IgD-negative memory B cell (primary cell): ENCODE measurements around the gene BMP6. TPM values are rescaled to one million over a fixed set of nuclear protein-coding genes. Genes with fewer than 3 reads are reported as not detected.
A peak's percentile ranks its signal among the peaks of the same experiment; 100 is the strongest.

Experiments
- H3K27ac Mint-ChIP-seq, 3 donors: one replicate each; pipeline ENCODE4 v1.8.0; 2020 to 2022; ENCODE audit warnings: mild to moderate bottlenecking in 3 of 3, mixed read lengths in 3 of 3, moderate library complexity in 1 of 3
- H3K27me3 Mint-ChIP-seq: one replicate; pipeline ENCODE4 v1.8.0; 2021; ENCODE audit warnings: mixed read lengths
- H3K36me3 Mint-ChIP-seq: one replicate; pipeline ENCODE4 v1.8.0; 2020; ENCODE audit warnings: mild to moderate bottlenecking, mixed read lengths
- H3K4me1 Mint-ChIP-seq, 3 donors: one replicate each; pipeline ENCODE4 v1.8.0; 2020 to 2022; ENCODE audit warnings: mixed read lengths in 3 of 3, mild to moderate bottlenecking in 1 of 3
- H3K4me3 Mint-ChIP-seq, 4 donors: one replicate each; pipeline ENCODE4 v1.8.0; 2020 to 2022; ENCODE audit warnings: mild to moderate bottlenecking in 4 of 4, mixed read lengths in 4 of 4, moderate library complexity in 3 of 4
- H3K9me3 Mint-ChIP-seq, 3 donors: one replicate each; pipeline ENCODE4 v1.8.0; 2020 to 2021; ENCODE audit warnings: mixed read lengths in 3 of 3, mild to moderate bottlenecking in 1 of 3
- polyA plus RNA-seq: library from polyadenylated mRNA; unstranded; fragments of 300-500 nt; fragmentation: Illumina TruSeq; gene quantifications from one replicate; pipeline ENCODE4 v1.2.3, GENCODE V29; 2021

Gene BMP6
- polyA plus RNA-seq, 1 donor from 2014 or later, result 0.89 TPM

DNA sequence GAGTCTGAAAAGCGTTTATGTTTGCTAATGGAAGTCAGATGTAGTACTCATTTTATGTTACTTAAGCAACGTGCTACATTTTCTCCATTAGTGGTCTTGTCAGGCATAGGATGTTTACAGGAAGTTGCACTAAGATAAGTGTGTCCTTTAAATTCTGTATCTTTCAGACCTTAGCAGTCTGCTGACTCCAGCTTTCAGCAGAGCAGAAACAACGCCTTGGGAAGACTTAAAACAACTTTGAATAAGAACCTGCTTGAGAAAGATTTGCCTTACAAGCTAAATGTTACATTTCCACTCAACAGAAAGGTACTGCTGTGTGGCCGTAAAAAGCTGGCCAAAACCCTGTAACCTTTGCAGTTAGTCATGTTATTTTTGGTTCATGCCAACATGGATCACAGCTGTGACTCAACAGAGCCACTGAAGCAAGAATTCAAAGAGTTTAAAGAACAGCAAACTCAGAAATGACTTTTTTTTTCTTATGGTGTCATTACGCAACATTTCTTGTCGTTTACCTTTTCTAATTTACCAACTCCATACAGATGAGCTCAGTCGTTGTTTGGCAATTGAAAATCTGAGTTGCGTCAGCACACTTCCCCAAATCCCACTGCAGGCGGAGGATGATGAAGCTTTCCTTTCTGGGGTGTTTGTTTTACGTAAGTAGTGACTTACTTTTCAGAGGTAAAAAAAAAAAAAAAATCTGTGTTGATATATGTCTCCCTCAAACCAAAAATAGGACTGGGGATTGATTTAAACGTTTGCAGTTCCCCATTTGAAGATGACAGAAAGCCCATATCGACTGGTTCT is 27.9 kb upstream of the BMP6 start:
- peaks cover 2% of the 10 kb centered on the region for H3K36me3 Mint-ChIP-seq

DNA sequence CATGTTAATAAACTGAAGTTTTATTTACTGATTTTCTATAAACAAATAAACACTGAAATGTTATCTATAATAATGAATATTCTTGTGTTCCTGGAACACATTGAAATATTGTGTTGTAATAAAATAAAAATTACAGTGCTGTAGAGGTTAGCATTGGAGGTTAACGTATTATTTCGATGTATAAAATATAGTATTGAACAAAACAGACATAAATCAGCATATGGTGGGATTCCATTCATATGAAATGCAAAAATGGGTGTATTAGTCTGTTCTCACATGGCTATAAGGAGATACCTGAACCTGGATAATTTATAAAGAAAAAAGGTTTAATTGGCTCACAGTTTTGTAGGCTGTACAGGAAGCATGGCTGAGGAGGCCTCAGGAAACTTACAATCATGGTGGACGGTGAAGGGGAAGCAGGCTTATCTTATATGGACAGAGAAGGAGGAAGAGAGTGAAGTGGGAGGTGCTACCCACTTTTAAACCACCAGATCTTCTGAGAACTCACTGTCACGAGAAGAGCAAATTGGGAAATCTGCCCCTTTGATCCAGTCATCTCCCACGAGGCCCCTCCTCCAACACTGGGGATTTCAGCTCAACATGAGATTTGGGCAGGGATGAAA is 24.6 kb upstream of the BMP6 start:
- H3K4me3 Mint-ChIP-seq, result no peak overlapping the region
- no peaks in the 10 kb centered on the region for H3K9me3 Mint-ChIP-seq
- H3K4me1 Mint-ChIP-seq, result peaks cover 0 to 9% (median 7%) of the 10 kb centered on the region in 3 donors
- H3K36me3 Mint-ChIP-seq, result peaks cover 4% of the 10 kb centered on the region
- no peak overlapping the region for H3K27ac Mint-ChIP-seq
- peaks cover 17% of the 10 kb centered on the region for H3K27me3 Mint-ChIP-seq

More for the DNA sequence above, 27.9 kb upstream of the BMP6 start:
- Mint-ChIP-seq H3K4me1 (peaks cover 0 to 9% (median 7%) of the 10 kb centered on the region in 3 donors), H3K27ac (peak overlapping the region in 1 of 3 donors; percentile 71), H3K4me3 (no peak overlapping the region), H3K27me3 (peaks cover 14% of the 10 kb centered on the region), H3K9me3 (no peaks in the 10 kb centered on the region)

GRCh38 chr6:7703148-7703680 is 22.7 kb upstream of the BMP6 start:
- Mint-ChIP-seq H3K27me3 (peaks cover 13% of the 10 kb centered on the region), H3K36me3 (peaks cover 2% of the 10 kb centered on the region), H3K4me1 (peaks cover 0 to 3% (median 3%) of the 10 kb centered on the region in 3 donors), H3K4me3 (no peak overlapping the region), H3K9me3 (no peaks in the 10 kb centered on the region), H3K27ac (no peak overlapping the region)

GRCh38 chr6:7705483-7705882 is 20.4 kb upstream of the BMP6 start:
- Mint-ChIP-seq H3K4me3 (no peak overlapping the region), H3K27ac (no peak overlapping the region), H3K27me3 (peaks cover 10% of the 10 kb centered on the region)

DNA sequence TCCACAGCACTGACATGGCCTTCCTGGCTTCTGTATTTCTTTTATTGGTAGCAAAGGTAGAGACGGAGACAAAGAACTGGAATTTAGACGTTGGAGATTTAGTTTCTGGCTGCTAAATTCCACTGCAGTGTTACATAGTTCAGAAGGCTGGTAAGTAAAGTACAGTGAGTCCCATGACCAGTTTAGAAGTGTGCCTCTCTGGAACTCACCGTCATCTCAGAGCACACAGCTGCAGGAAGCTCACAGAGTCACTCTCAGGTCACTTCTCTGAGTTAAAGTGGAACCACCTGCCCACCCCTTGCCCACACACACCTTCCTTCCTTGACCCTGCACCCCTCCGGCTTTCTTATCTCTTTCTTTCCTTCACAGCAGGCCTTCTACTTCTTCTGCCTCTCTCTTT is 19.6 kb upstream of the BMP6 start:
- H3K4me3 Mint-ChIP-seq, result no peak overlapping the region

More at GRCh38 chr6:7705483-7705882, 20.4 kb upstream of the BMP6 start:
- Mint-ChIP-seq H3K9me3 (peaks cover 0 to 3% (median 0%) of the 10 kb centered on the region in 3 donors), H3K4me1 (no peaks in the 10 kb centered on the region), H3K36me3 (peaks cover 2% of the 10 kb centered on the region)

GRCh38 chr6:7707787-7708186 is 18.1 kb upstream of the BMP6 start:
- Mint-ChIP-seq H3K4me1 (no peaks in the 10 kb centered on the region), H3K4me3 (no peak overlapping the region), H3K9me3 (peaks cover 2 to 13% (median 3%) of the 10 kb centered on the region in 3 donors), H3K36me3 (peaks cover 6% of the 10 kb centered on the region), H3K27me3 (peaks cover 11% of the 10 kb centered on the region), H3K27ac (no peak overlapping the region)

More for the DNA sequence above, 19.6 kb upstream of the BMP6 start:
- H3K36me3 Mint-ChIP-seq, result peaks cover 3% of the 10 kb centered on the region
- H3K4me1 Mint-ChIP-seq, result no peaks in the 10 kb centered on the region
- H3K27ac Mint-ChIP-seq, result no peak overlapping the region
- H3K27me3 Mint-ChIP-seq, result peaks cover 10% of the 10 kb centered on the region
- peaks cover 0 to 7% (median 0%) of the 10 kb centered on the region in 3 donors for H3K9me3 Mint-ChIP-seq

- Mint-ChIP-seq H3K27me3 (peaks cover 18% of the 10 kb centered on the region), H3K9me3 (peaks cover 4 to 20% (median 13%) of the 10 kb centered on the region in 3 donors), H3K36me3 (no peaks in the 10 kb centered on the region), H3K27ac (no peak overlapping the region), H3K4me3 (no peak overlapping the region), H3K4me1 (peaks cover 0 to 4% (median 0%) of the 10 kb centered on the region in 3 donors)
Observed at GRCh38 chr6:7719364-7719850, 6.5 kb upstream of the BMP6 start.

- peaks cover 4 to 17% (median 9%) of the 10 kb centered on the region in 3 donors for H3K9me3 Mint-ChIP-seq
- H3K4me1 Mint-ChIP-seq, result peaks cover 0 to 4% (median under 1%) of the 10 kb centered on the region in 3 donors
- peak overlapping the region in 1 of 4 donors; percentile 25 for H3K4me3 Mint-ChIP-seq
- H3K27ac Mint-ChIP-seq, result no peak overlapping the region
- no peaks in the 10 kb centered on the region for H3K36me3 Mint-ChIP-seq
- H3K27me3 Mint-ChIP-seq, result peaks cover 15% of the 10 kb centered on the region
Observed at GRCh38 chr6:7720346-7720745, 5.6 kb upstream of the BMP6 start.

DNA sequence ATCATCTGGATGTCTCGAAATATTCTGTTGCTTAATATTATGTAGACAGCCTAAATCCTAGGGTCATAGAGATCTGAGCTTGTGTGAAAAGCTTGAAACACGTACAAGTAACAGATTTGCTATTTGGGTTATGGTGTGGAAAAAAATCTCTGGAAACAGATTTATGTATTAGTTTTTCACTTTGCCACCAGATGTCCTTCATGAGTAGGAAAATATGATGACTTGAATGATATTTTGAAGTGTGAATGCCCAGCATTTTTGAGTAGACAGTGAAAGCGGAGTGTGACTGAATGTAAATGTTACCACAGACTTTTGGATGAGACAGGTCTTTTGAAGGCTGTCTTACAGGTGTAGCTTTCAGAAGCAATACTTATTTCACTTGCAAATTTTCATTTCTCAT is 4.2 kb upstream of the BMP6 start:
- H3K27me3 Mint-ChIP-seq, result peaks cover 25% of the 10 kb centered on the region
- H3K36me3 Mint-ChIP-seq, result no peaks in the 10 kb centered on the region
- peaks cover 2 to 6% (median 6%) of the 10 kb centered on the region in 3 donors for H3K4me1 Mint-ChIP-seq
- no peak overlapping the region for H3K27ac Mint-ChIP-seq
- peaks cover under 1 to 6% (median 2%) of the 10 kb centered on the region in 3 donors for H3K9me3 Mint-ChIP-seq
- peak overlapping the region in 1 of 4 donors; percentile 1 for H3K4me3 Mint-ChIP-seq

DNA sequence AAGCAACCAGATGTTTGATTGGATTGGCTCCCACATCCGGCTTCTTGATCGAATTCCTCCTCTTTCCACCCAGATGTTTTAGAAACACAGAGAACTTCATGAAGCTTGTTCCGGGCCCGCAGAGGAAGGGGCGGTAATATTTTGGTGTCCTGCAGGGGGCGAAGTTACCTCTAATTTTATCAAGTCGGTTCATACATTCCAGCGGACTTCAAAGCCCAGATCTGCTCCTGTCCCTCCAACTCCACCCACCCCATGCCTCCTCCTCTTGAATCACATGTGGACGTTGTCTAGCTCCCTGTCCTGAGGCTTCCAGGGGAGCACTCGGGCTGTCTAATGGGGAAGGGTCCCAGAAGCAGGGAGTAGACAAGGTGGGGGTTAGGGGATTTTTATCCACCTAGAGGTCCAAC is 2.9 kb upstream of the BMP6 start:
- Mint-ChIP-seq H3K27ac (peak overlapping the region in 1 of 3 donors; percentile 40), H3K4me1 (peaks cover 4 to 8% (median 8%) of the 10 kb centered on the region in 3 donors), H3K9me3 (peaks cover 0 to 2% (median 1%) of the 10 kb centered on the region in 3 donors), H3K27me3 (peaks cover 30% of the 10 kb centered on the region), H3K4me3 (no peak overlapping the region), H3K36me3 (no peaks in the 10 kb centered on the region)

- Mint-ChIP-seq H3K9me3 (peaks cover 0 to 2% (median 0%) of the 10 kb centered on the region in 3 donors), H3K27me3 (peaks cover 35% of the 10 kb centered on the region), H3K27ac (no peak overlapping the region), H3K4me1 (peaks cover 6 to 12% (median 10%) of the 10 kb centered on the region in 3 donors), H3K4me3 (no peak overlapping the region), H3K36me3 (no peaks in the 10 kb centered on the region)
Observed at GRCh38 chr6:7723554-7723953, 2.3 kb upstream of the BMP6 start.

DNA sequence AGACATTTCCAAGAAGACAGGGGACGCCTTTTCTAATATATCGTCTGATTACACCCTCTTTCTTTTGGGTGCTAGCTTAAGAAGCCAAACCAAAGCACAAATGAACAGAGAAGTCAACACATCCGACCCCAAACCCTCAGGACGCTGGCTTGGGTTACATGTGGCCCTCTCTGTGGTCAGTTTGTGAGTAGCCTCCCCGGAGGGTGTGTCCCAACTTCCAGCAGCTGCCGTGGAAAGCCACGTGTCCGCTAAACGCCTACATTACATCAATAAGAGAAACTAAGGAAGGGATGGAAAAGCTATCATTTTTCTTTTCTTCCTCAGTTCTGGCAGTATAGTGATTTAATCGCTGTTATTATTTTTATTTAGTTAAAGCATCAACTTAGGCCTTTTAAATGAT is 487 bp upstream of the BMP6 start:
- Mint-ChIP-seq H3K36me3 (no peaks in the 10 kb centered on the region), H3K4me1 (peaks cover 9 to 14% (median 14%) of the 10 kb centered on the region in 3 donors), H3K27me3 (peaks cover 45% of the 10 kb centered on the region), H3K27ac (no peak overlapping the region), H3K9me3 (peaks cover 0 to 1% (median 0%) of the 10 kb centered on the region in 3 donors), H3K4me3 (peak overlapping the region; percentile 82 to 95 (median 89))

DNA sequence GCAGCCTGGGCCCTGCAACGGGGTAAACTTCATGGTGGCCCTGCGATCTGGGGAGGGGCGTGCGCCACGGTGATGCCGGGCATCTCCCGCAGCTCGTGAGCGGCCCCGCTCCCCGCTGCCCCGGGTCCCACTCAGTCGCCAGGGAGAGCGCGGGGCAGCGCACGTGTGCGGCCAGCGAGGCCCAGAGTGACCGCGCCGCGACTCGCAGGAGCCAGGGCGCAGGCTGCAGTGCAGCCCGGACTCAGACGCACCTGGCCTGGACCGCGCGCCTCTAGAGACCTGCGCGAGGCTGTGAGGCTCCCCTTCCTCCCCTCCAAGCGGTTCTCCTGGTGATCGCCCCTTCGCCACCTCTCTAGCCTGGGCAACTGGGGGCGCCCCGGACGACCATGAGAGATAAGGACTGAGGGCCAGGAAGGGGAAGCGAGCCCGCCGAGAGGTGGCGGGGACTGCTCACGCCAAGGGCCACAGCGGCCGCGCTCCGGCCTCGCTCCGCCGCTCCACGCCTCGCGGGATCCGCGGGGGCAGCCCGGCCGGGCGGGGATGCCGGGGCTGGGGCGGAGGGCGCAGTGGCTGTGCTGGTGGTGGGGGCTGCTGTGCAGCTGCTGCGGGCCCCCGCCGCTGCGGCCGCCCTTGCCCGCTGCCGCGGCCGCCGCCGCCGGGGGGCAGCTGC is 652 bp downstream of the BMP6 start:
- H3K36me3 Mint-ChIP-seq, result no peaks in the 10 kb centered on the region

GRCh38 chr6:7727086-7727945 is 1.4 kb downstream of the BMP6 start:
- H3K36me3 Mint-ChIP-seq, result no peaks in the 10 kb centered on the region
- peak overlapping the region; percentile 79 to 93 (median 84) for H3K4me3 Mint-ChIP-seq
- peaks cover 55% of the 10 kb centered on the region for H3K27me3 Mint-ChIP-seq
- no peaks in the 10 kb centered on the region for H3K9me3 Mint-ChIP-seq
- H3K27ac Mint-ChIP-seq, result no peak overlapping the region
- H3K4me1 Mint-ChIP-seq, result peaks cover 9 to 14% (median 12%) of the 10 kb centered on the region in 3 donors

More for the DNA sequence above, 652 bp downstream of the BMP6 start:
- peaks cover 9 to 14% (median 14%) of the 10 kb centered on the region in 3 donors for H3K4me1 Mint-ChIP-seq
- peaks cover 52% of the 10 kb centered on the region for H3K27me3 Mint-ChIP-seq
- H3K27ac Mint-ChIP-seq, result no peak overlapping the region
- no peaks in the 10 kb centered on the region for H3K9me3 Mint-ChIP-seq
- H3K4me3 Mint-ChIP-seq, result peak overlapping the region; percentile 82 to 95 (median 89)
